Hepatocyte (in vitro differentiated cells): ENCODE results near the gene TANGO6.

Source experiments
- EZH2 ChIP-seq: fragments of 200-600 bp; sonication (generic); IDR thresholded peaks from 2 replicates; pipeline ENCODE4 v1.6.1; 2016; ENCODE audit warnings: antibody characterized with exemption, mild to moderate bottlenecking, borderline replicate concordance
- EZH2phosphoT487 ChIP-seq: fragments of 200-600 bp; sonication (generic); IDR thresholded peaks from one replicate; pipeline ENCODE4 v1.6.1; 2018; ENCODE audit warnings: antibody characterized with exemption, mild to moderate bottlenecking, low read depth, moderate library complexity; ENCODE audit not compliant: unreplicated experiment, severe bottlenecking
- TF ChIP-seq, protein P1 (sequence below): fragments of 200-600 bp; sonication (generic); IDR thresholded peaks from 2 replicates; pipeline ENCODE4 v1.5.1; 2016; ENCODE audit warnings: antibody characterized with exemption, mild to moderate bottlenecking; ENCODE audit not compliant: poor library complexity

- TF ChIP-seq, protein P1, sequence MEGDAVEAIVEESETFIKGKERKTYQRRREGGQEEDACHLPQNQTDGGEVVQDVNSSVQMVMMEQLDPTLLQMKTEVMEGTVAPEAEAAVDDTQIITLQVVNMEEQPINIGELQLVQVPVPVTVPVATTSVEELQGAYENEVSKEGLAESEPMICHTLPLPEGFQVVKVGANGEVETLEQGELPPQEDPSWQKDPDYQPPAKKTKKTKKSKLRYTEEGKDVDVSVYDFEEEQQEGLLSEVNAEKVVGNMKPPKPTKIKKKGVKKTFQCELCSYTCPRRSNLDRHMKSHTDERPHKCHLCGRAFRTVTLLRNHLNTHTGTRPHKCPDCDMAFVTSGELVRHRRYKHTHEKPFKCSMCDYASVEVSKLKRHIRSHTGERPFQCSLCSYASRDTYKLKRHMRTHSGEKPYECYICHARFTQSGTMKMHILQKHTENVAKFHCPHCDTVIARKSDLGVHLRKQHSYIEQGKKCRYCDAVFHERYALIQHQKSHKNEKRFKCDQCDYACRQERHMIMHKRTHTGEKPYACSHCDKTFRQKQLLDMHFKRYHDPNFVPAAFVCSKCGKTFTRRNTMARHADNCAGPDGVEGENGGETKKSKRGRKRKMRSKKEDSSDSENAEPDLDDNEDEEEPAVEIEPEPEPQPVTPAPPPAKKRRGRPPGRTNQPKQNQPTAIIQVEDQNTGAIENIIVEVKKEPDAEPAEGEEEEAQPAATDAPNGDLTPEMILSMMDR: no peak
- TF ChIP-seq EZH2: no peak
- TF ChIP-seq EZH2phosphoT487: no peak
Measured at GRCh38 chr16:68917541-68917940, 74.2 kb downstream of the TANGO6 start.
